GM12878 (cell line): ENCODE data around the gene DCUN1D5. TPM values are rescaled to one million over a fixed set of nuclear protein-coding genes. Genes with fewer than 3 reads are reported as not detected.
A peak's percentile ranks its signal among the peaks of the same experiment; 100 is the strongest.

Experiments
- ATAC-seq: fragments of 200-7000 bp; cut with Tn5 transposase; 3 replicates; pipeline ENCODE4 v1.9.1; 2020; ENCODE audit warnings: mild to moderate bottlenecking, moderate library complexity
- BruUV-seq: library from RNA; stranded (reverse); fragments of 400-500 nt; replicated peaks from 2 replicates; lab custom pipeline; 2021; lab: Mats Ljungman, UMichigan
- CTCF ChIA-PET: fragments of 300-600 bp; sonication (Branson Sonifier 250); formaldehyde crosslinking; extraction: SDS; loops from one replicate; lab custom pipeline; 2021; ENCODE audit warnings: inconsistent platforms; lab: Yijun Ruan, JAX
- POLR2A ChIA-PET: fragments of 350-600 bp; formaldehyde crosslinking; extraction: SDS; loops from one replicate; lab custom pipeline; 2021; ENCODE audit warnings: inconsistent platforms; lab: Charles Lee
- RAD21 ChIA-PET: fragments of 300-600 bp; sonication (Branson Sonifier 250); formaldehyde crosslinking; loops from one replicate; lab custom pipeline; 2023; ENCODE audit warnings: antibody characterized with exemption; ENCODE audit not compliant: unreplicated experiment; lab: Charles Lee
- SMC1A ChIA-PET: fragments of 300-600 bp; sonication (Branson Sonifier 250); formaldehyde crosslinking; loops from one replicate; lab custom pipeline; 2023; ENCODE audit not compliant: unreplicated experiment, uncharacterized antibody; lab: Charles Lee
- DNase-seq: peaks from one replicate; pipeline ENCODE4 v3.0.0-alpha.2; 2011; ENCODE audit warnings: low read depth, low spot score
- FAIRE-seq: peaks from 3 replicates; lab custom pipeline; 2011; peaks lifted over from hg19 to GRCh38; lab: Jason Lieb, UNC
- H2AFZ ChIP-seq: 2 replicates; pipeline ENCODE4 v1.6.0; 2011; ENCODE audit warnings: low read depth, low read length, control low read depth; ENCODE audit not compliant: control insufficient read depth
- H3K27ac ChIP-seq: 2 replicates; pipeline ENCODE4 v1.5.1; 2011; ENCODE audit warnings: control low read depth; ENCODE audit not compliant: control insufficient read depth, insufficient read depth
- H3K27me3 ChIP-seq, 2 experiments: replicated peaks in 1 of 2; 2 replicates each; pipeline versions ENCODE4 v1.6.0 to v1.6.1; 2011; ENCODE audit warnings: low read length in 1 of 2; ENCODE audit not compliant: control insufficient read depth in 2 of 2, insufficient read depth in 2 of 2
- H3K36me3 ChIP-seq, 2 experiments: 2 replicates each; pipeline ENCODE4 v1.5.1; 2011; ENCODE audit warnings: low read length in 1 of 2; ENCODE audit not compliant: control insufficient read depth in 2 of 2, insufficient read depth in 2 of 2
- H3K4me1 ChIP-seq: 2 replicates; pipeline ENCODE4 v1.6.1; 2011; ENCODE audit warnings: mild to moderate bottlenecking, low read length, moderate library complexity, mixed read lengths; ENCODE audit not compliant: control insufficient read depth, insufficient read depth
- H3K4me2 ChIP-seq: 2 replicates; pipeline ENCODE4 v1.6.0; 2011; ENCODE audit warnings: control low read depth; ENCODE audit not compliant: control insufficient read depth, insufficient read depth
- H3K4me3 ChIP-seq: fragments of 200-600 bp; sonication (generic); 2 replicates; pipeline ENCODE4 v1.5.1; 2016
- H3K79me2 ChIP-seq: 2 replicates; pipeline ENCODE4 v1.6.0; 2011; ENCODE audit warnings: low read length; ENCODE audit not compliant: control insufficient read depth, insufficient read depth
- H3K9ac ChIP-seq: 2 replicates; pipeline ENCODE4 v1.8.0; 2011; ENCODE audit warnings: low read length, control low read depth, mixed read lengths; ENCODE audit not compliant: control insufficient read depth, insufficient read depth
- H3K9me3 ChIP-seq: replicated peaks from 3 replicates; pipeline ENCODE4 v1.5.1; 2011; ENCODE audit warnings: mild to moderate bottlenecking, low read length; ENCODE audit not compliant: control insufficient read depth, insufficient read depth
- H4K20me1 ChIP-seq: 2 replicates; pipeline ENCODE4 v1.6.0; 2011; ENCODE audit not compliant: control insufficient read depth, insufficient read depth
- ASH2L ChIP-seq: fragments of 300-600, 200-600 bp; sonication (generic); IDR thresholded peaks from 2 replicates; pipeline ENCODE4 v1.6.1; 2017; ENCODE audit warnings: low read depth, mild to moderate bottlenecking, borderline replicate concordance
- BCL11A ChIP-seq: IDR thresholded peaks from 2 replicates; pipeline ENCODE4 v1.6.1; 2011; ENCODE audit warnings: low read depth, low read length
- BCL3 ChIP-seq: IDR thresholded peaks from 2 replicates; pipeline ENCODE4 v1.6.1; 2011; ENCODE audit warnings: borderline replicate concordance, low read depth, mild to moderate bottlenecking, moderate library complexity, low read length; ENCODE audit not compliant: insufficient read depth, poor library complexity, severe bottlenecking
- CHD4 ChIP-seq: fragments of 200-600 bp; sonication (generic); IDR thresholded peaks from 2 replicates; pipeline ENCODE4 v1.6.1; 2016; ENCODE audit warnings: mild to moderate bottlenecking
- CREM ChIP-seq: IDR thresholded peaks from 2 replicates; pipeline ENCODE4 v1.6.1; 2014; ENCODE audit warnings: antibody characterized with exemption, low read depth
- FOS ChIP-seq: IDR thresholded peaks from 3 replicates; pipeline ENCODE4 v1.6.1; 2011; ENCODE audit warnings: borderline replicate concordance; ENCODE audit not compliant: insufficient read length; ENCODE audit errors: extremely low read depth
- GABPA ChIP-seq: IDR thresholded peaks from 2 replicates; pipeline ENCODE4 v1.6.1; 2014; ENCODE audit warnings: antibody characterized with exemption, low read depth, mild to moderate bottlenecking, inconsistent platforms
- NFXL1 ChIP-seq: fragments of 450-650 bp; IDR thresholded peaks from 2 replicates; pipeline ENCODE4 v1.6.1; 2017; ENCODE audit warnings: antibody characterized with exemption, mild to moderate bottlenecking, borderline replicate concordance
- PAX8 ChIP-seq: fragments of 450-650 bp; IDR thresholded peaks from 2 replicates; pipeline ENCODE4 v1.6.1; 2017; ENCODE audit warnings: mild to moderate bottlenecking, moderate library complexity
- SIN3A ChIP-seq: IDR thresholded peaks from 2 replicates; pipeline ENCODE4 v1.6.1; 2012; ENCODE audit warnings: low read depth, low read length, improper control_type of control experiment
- SMC3 ChIP-seq: IDR thresholded peaks from 2 replicates; pipeline ENCODE4 v1.6.1; 2011; ENCODE audit warnings: low read length, improper control_type of control experiment, borderline replicate concordance
- STAT3 ChIP-seq: IDR thresholded peaks from 2 replicates; pipeline ENCODE4 v1.6.1; 2011; ENCODE audit warnings: low read depth, low read length, improper control_type of control experiment
- ZNF384 ChIP-seq: IDR thresholded peaks from 2 replicates; pipeline ENCODE4 v1.6.1; 2012; ENCODE audit warnings: low read depth, mild to moderate bottlenecking, low read length, improper control_type of control experiment, borderline replicate concordance
- ZNF622 ChIP-seq: fragments of 450-650 bp; IDR thresholded peaks from 2 replicates; pipeline ENCODE4 v1.6.1; 2017; ENCODE audit warnings: mild to moderate bottlenecking, inconsistent platforms
- WGBS: methylation state at CpG from one replicate; pipeline ENCODE4 v1.1.6; 2016; ENCODE audit warnings: low lambda C conversion rate; ENCODE audit not compliant: insufficient replicate concordance, insufficient coverage; ENCODE audit errors: missing lambda C conversion rate; 5-methylcytosine and 5-hydroxymethylcytosine counted together
- in situ Hi-C: fragments of 300-500 bp; cut with MboI; formaldehyde crosslinking; loops from 9 replicates; pipeline ENCODE4 v1.14.3; 2018; ENCODE audit warnings: mixed read lengths
- intact Hi-C: fragments of 100-400 bp; cut with micrococcal nuclease; formaldehyde crosslinking; loops from one replicate; pipeline ENCODE4 v1.14.2; 2022; ENCODE audit not compliant: unreplicated experiment
- polyA plus RNA-seq, 11 experiments: library from polyadenylated mRNA; depleted of rRNA in 4 of 11; unstranded in 6 of 11; stranded (reverse) in 5 of 11; fragments of >200 nt; fragmentation: Nextera tagmentation in 4 of 11; fragmentation: Illumina TruSeq in 1 of 11; extraction: Ambion mirVana in 4 of 11; extraction: Trizol in 1 of 11; gene quantifications; 1 replicate in 1 of 11; 2 replicates in 10 of 11; pipeline versions ENCODE4 v1.2.1 to v1.2.3, GENCODE V29; 2011 to 2016; ENCODE audit warnings: inconsistent platforms in 2 of 11, missing spikeins in 2 of 11, low read depth in 1 of 11
- total RNA-seq, 4 experiments: library from RNA; depleted of rRNA in 3 of 4; stranded (reverse); fragments of >200 nt in 3 of 4; fragmentation: Illumina TruSeq in 1 of 4; extraction: Trizol in 1 of 4; gene quantifications; 2 replicates each; pipeline versions ENCODE4 v1.2.1 to v1.2.3, GENCODE V29; 2013 to 2021
- TF ChIP-seq, protein P1 (sequence below): fragments of 450-650 bp; IDR thresholded peaks from 2 replicates; pipeline ENCODE4 v1.6.1; 2016; ENCODE audit warnings: mild to moderate bottlenecking, moderate library complexity, borderline replicate concordance

DCUN1D5 gene
- total and polyA plus RNA-seq, 10 of the 15 experiments (the other 5 are each of a cell fraction or from before 2014, with no cell fraction given), result 20.4 to 87.0 (median 60.6) TPM

DNA sequence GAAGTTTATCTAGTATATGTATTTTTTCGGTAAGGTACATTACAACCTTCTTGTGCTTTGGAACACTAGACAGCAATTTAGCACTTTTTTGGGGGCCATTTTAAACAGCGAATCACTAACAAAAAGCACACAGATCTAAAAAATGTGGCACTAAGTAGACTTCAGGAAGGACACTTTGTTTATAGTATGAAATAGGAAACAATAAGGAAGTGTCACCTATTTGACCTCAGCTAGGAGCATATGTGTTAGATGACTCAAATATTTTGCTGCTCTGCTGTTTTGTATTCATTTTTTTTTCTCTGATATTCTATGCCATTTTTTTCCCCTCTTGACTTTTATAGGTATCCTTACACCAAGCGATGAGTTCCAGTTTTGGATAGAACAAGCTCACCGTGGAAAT, 22.9 kb upstream of the DCUN1D5 start (continued):
- TF ChIP-seq BCL3 (no peak), GABPA (no peak), BCL11A (no peak), ZNF622 (no peak), ZNF384 (no peak), ASH2L (no peak), CHD4 (no peak), STAT3 (no peak), SIN3A (no peak)

- H2AFZ ChIP-seq, result no peak overlapping the region
- intact Hi-C loops (no loop called here), in situ Hi-C loops (no loop called here)
- 48% methylated on average over 1 of the region's 1 CpG for WGBS
- POLR2A ChIA-PET, result interaction anchor here (1.1 kb wide), 1 partner anchor 21 kb away, joined by 3 read pairs; no protein-coding TSS in a partner anchor
- DNase-seq (no peak), FAIRE-seq (no peak), ATAC-seq (no peak)
- peaks cover 3% of the 10 kb centered on the region; the same call in 1 of the 2 replicates for H3K4me1 ChIP-seq
- no peaks in the 10 kb centered on the region; a peak in 2 of 4 replicates for H3K27me3 ChIP-seq
- H3K9me3 ChIP-seq, result no peaks in the 10 kb centered on the region
- CTCF ChIA-PET, result interaction anchor here (1.0 to 1.2 kb wide), 4 partner anchors 12 to 198 kb away, joined by 3 to 5 read pairs (median 3); partner anchors contain the start of gene DCUN1D5
- H3K36me3 ChIP-seq, result no peaks in the 10 kb centered on the region
- BruUV-seq, result no TSS peak
- no peak overlapping the region for H3K9ac ChIP-seq
- H3K4me3 ChIP-seq, result no peak overlapping the region
- no peak overlapping the region for H3K4me2 ChIP-seq
- H4K20me1 ChIP-seq, result no peaks in the 10 kb centered on the region
- no peak overlapping the region for H3K27ac ChIP-seq
- H3K79me2 ChIP-seq, result no peaks in the 10 kb centered on the region
- TF ChIP-seq FOS, result no peak
- TF ChIP-seq, protein P1, sequence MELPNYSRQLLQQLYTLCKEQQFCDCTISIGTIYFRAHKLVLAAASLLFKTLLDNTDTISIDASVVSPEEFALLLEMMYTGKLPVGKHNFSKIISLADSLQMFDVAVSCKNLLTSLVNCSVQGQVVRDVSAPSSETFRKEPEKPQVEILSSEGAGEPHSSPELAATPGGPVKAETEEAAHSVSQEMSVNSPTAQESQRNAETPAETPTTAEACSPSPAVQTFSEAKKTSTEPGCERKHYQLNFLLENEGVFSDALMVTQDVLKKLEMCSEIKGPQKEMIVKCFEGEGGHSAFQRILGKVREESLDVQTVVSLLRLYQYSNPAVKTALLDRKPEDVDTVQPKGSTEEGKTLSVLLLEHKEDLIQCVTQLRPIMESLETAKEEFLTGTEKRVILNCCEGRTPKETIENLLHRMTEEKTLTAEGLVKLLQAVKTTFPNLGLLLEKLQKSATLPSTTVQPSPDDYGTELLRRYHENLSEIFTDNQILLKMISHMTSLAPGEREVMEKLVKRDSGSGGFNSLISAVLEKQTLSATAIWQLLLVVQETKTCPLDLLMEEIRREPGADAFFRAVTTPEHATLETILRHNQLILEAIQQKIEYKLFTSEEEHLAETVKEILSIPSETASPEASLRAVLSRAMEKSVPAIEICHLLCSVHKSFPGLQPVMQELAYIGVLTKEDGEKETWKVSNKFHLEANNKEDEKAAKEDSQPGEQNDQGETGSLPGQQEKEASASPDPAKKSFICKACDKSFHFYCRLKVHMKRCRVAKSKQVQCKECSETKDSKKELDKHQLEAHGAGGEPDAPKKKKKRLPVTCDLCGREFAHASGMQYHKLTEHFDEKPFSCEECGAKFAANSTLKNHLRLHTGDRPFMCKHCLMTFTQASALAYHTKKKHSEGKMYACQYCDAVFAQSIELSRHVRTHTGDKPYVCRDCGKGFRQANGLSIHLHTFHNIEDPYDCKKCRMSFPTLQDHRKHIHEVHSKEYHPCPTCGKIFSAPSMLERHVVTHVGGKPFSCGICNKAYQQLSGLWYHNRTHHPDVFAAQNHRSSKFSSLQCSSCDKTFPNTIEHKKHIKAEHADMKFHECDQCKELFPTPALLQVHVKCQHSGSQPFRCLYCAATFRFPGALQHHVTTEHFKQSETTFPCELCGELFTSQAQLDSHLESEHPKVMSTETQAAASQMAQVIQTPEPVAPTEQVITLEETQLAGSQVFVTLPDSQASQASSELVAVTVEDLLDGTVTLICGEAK, result peak; percentile 70
- no peak for TF ChIP-seq CREM
- TF ChIP-seq SMC3, result no peak
- TF ChIP-seq PAX8, result no peak
- no peak for TF ChIP-seq NFXL1
- TF ChIP-seq, all 136 proteins: peak for 1
- RAD21 ChIA-PET, result no interaction called here
- SMC1A ChIA-PET, result interaction anchor here (0.7 to 1.7 kb wide), 5 partner anchors 11 to 1534 kb away, joined by 3 to 5 read pairs (median 4); partner anchors contain the start of gene DCUN1D5
Measured at GRCh38 chr11:103112364-103112763, 20.4 kb upstream of the DCUN1D5 start.
